H1 (cell line): ENCODE data around the gene SLC51B. TPM values are rescaled to one million over a fixed set of nuclear protein-coding genes. Genes with fewer than 3 reads are reported as not detected.

ENCODE experiments used
- CTCF ChIA-PET: fragments of 300-600 bp; sonication (Branson Sonifier 250); formaldehyde crosslinking; loops from one replicate; lab custom pipeline; 2021; ENCODE audit not compliant: partially characterized antibody; lab: Charles Lee
- POLR2A ChIA-PET: fragments of 300-600 bp; sonication (Branson Sonifier 250); formaldehyde crosslinking; loops from one replicate; lab custom pipeline; 2021; ENCODE audit warnings: inconsistent platforms; ENCODE audit not compliant: partially characterized antibody; lab: Charles Lee
- DNase-seq, 2 experiments: peaks; one replicate each; pipeline versions ENCODE4 v3.0.0 to v3.0.0-alpha.2; 2010 to 2022; ENCODE audit warnings: low spot score in 2 of 2, low read depth in 1 of 2, mixed read lengths in 1 of 2
- FAIRE-seq: peaks from 2 replicates; lab custom pipeline; 2011; peaks lifted over from hg19 to GRCh38; lab: Jason Lieb, UNC
- H2AFZ ChIP-seq: 2 replicates; pipeline ENCODE4 v1.8.1; 2012; ENCODE audit warnings: low read length, inconsistent platforms
- H2AK5ac ChIP-seq: 2 replicates; pipeline ENCODE4 v1.6.1; 2013; ENCODE audit warnings: low read depth, low read length
- H2BK120ac ChIP-seq: replicated peaks from 2 replicates; pipeline ENCODE3; 2013; ENCODE audit warnings: low read depth, low read length, inconsistent platforms
- H2BK12ac ChIP-seq: 2 replicates; pipeline ENCODE4 v1.6.1; 2013; ENCODE audit warnings: low read depth, low read length
- H2BK15ac ChIP-seq: 2 replicates; pipeline ENCODE4 v1.6.1; 2013; ENCODE audit warnings: low read length
- H2BK20ac ChIP-seq: 2 replicates; pipeline ENCODE4 v1.6.1; 2013; ENCODE audit warnings: low read length
- H2BK5ac ChIP-seq: 2 replicates; pipeline ENCODE4 v1.6.1; 2013; ENCODE audit warnings: low read depth, low read length
- H3K14ac ChIP-seq: 2 replicates; pipeline ENCODE4 v1.6.1; 2013; ENCODE audit warnings: inconsistent platforms; ENCODE audit not compliant: insufficient read length
- H3K18ac ChIP-seq: 2 replicates; pipeline ENCODE4 v1.6.1; 2013; ENCODE audit warnings: low read length; ENCODE audit errors: extremely low read depth
- H3K23ac ChIP-seq: 2 replicates; pipeline ENCODE4 v1.6.1; 2013; ENCODE audit warnings: inconsistent platforms; ENCODE audit not compliant: insufficient read length
- H3K23me2 ChIP-seq: 2 replicates; pipeline ENCODE4 v1.6.1; 2013; ENCODE audit warnings: low read depth, low read length
- H3K27ac ChIP-seq: 2 replicates; pipeline ENCODE4 v1.6.1; 2011; ENCODE audit warnings: low read depth, low read length, inconsistent platforms
- H3K27me3 ChIP-seq, 4 experiments: replicated peaks in 1 of 4; 1 replicate in 1 of 4; 2 replicates in 3 of 4; pipeline versions ENCODE4 v1.6.1 to v1.8.1; 2011 to 2013; ENCODE audit warnings: low read length in 3 of 4, mild to moderate bottlenecking in 3 of 4, inconsistent platforms in 2 of 4, mixed read lengths in 2 of 4, moderate library complexity in 1 of 4; ENCODE audit not compliant: control insufficient read depth in 3 of 4, insufficient read depth in 3 of 4; ENCODE audit errors: extremely low read depth in 1 of 4
- H3K36me3 ChIP-seq, 4 experiments: 2 replicates each; pipeline versions ENCODE4 v1.6.1 to v1.8.1; 2011 to 2013; ENCODE audit warnings: mild to moderate bottlenecking in 4 of 4, low read length in 3 of 4, moderate library complexity in 2 of 4, control low read depth in 1 of 4, inconsistent platforms in 1 of 4; ENCODE audit not compliant: insufficient read depth in 4 of 4, control insufficient read depth in 2 of 4
- H3K4ac ChIP-seq: replicated peaks from 2 replicates; pipeline ENCODE3; 2013; ENCODE audit warnings: low read length, low read depth, mixed read lengths, inconsistent platforms; ENCODE audit not compliant: insufficient read length
- H3K4me1 ChIP-seq, 4 experiments: replicated peaks in 1 of 4; 1 replicate in 1 of 4; 2 replicates in 3 of 4; pipeline versions ENCODE4 v1.6.1 to v1.8.1; 2011 to 2013; ENCODE audit warnings: low read length in 3 of 4, inconsistent platforms in 2 of 4, mixed read lengths in 1 of 4; ENCODE audit not compliant: insufficient read depth in 4 of 4, control insufficient read depth in 3 of 4
- H3K4me2 ChIP-seq, 2 experiments: 2 replicates each; pipeline versions ENCODE4 v1.6.1 to v1.8.1; 2011 to 2013; ENCODE audit warnings: low read depth in 2 of 2, low read length in 2 of 2, control low read depth in 1 of 2, inconsistent platforms in 1 of 2, mild to moderate bottlenecking in 1 of 2; ENCODE audit not compliant: insufficient read depth in 1 of 2
- H3K4me3 ChIP-seq, 4 experiments: fragments of 200-600, 300-600 bp in 1 of 4; sonication (generic), shearing (Covaris generic), sonication (Bioruptor Twin) in 1 of 4; 2 replicates each; pipeline versions ENCODE4 v1.5.1 to v1.8.1; 2011 to 2016; ENCODE audit warnings: low read length in 4 of 4, low read depth in 3 of 4, control low read depth in 2 of 4, inconsistent platforms in 2 of 4, mild to moderate bottlenecking in 2 of 4, mixed read lengths in 1 of 4, moderate library complexity in 1 of 4; ENCODE audit not compliant: insufficient read depth in 2 of 4; ENCODE audit errors: extremely low read depth in 1 of 4
- H3K56ac ChIP-seq: replicated peaks from 2 replicates; pipeline ENCODE3; 2013; ENCODE audit warnings: low read depth, mild to moderate bottlenecking, mixed read lengths, low read length, inconsistent platforms; ENCODE audit not compliant: insufficient read length
- H3K79me1 ChIP-seq: 2 replicates; pipeline ENCODE4 v1.6.1; 2013; ENCODE audit warnings: low read depth, low read length, control low read depth
- H3K79me2 ChIP-seq, 2 experiments: 2 replicates each; pipeline versions ENCODE4 v1.6.1 to v1.8.1; 2012 to 2013; ENCODE audit warnings: low read length in 2 of 2, mild to moderate bottlenecking in 2 of 2, inconsistent platforms in 1 of 2; ENCODE audit not compliant: insufficient read depth in 2 of 2, control insufficient read depth in 1 of 2
- H3K9ac ChIP-seq, 4 experiments: replicated peaks in 1 of 4; 1 replicate in 1 of 4; 2 replicates in 3 of 4; pipeline versions ENCODE4 v1.6.1 to v1.8.1; 2011 to 2013; ENCODE audit warnings: low read depth in 3 of 4, low read length in 3 of 4, control low read depth in 2 of 4, mild to moderate bottlenecking in 2 of 4, moderate library complexity in 2 of 4, inconsistent platforms in 1 of 4; ENCODE audit errors: extremely low read depth in 1 of 4
- H3K9me3 ChIP-seq, 2 experiments: 2 replicates each; pipeline versions ENCODE4 v1.6.1 to v1.8.1; 2012 to 2013; ENCODE audit warnings: mild to moderate bottlenecking in 2 of 2, moderate library complexity in 2 of 2, control low read depth in 1 of 2, inconsistent platforms in 1 of 2, low read depth in 1 of 2, low read length in 1 of 2, mixed read lengths in 1 of 2; ENCODE audit not compliant: insufficient read depth in 2 of 2
- H4K20me1 ChIP-seq, 2 experiments: replicated peaks in 1 of 2; 2 replicates each; pipeline versions ENCODE3 to v1.8.1; 2011 to 2013; ENCODE audit warnings: inconsistent platforms in 2 of 2, low read length in 2 of 2, mild to moderate bottlenecking in 1 of 2; ENCODE audit not compliant: insufficient read depth in 2 of 2, control insufficient read depth in 1 of 2
- H4K5ac ChIP-seq: 2 replicates; pipeline ENCODE4 v1.6.1; 2013; ENCODE audit warnings: low read length, low read depth, mixed read lengths, inconsistent platforms; ENCODE audit not compliant: insufficient read length
- H4K8ac ChIP-seq: 2 replicates; pipeline ENCODE4 v1.8.0; 2013; ENCODE audit warnings: mild to moderate bottlenecking, moderate library complexity, low read length, inconsistent platforms; ENCODE audit not compliant: insufficient read depth; ENCODE audit errors: extremely low read depth
- H4K91ac ChIP-seq: replicated peaks from 2 replicates; pipeline ENCODE3; 2013; ENCODE audit warnings: low read length, mixed read lengths, inconsistent platforms; ENCODE audit not compliant: insufficient read length
- CEBPB ChIP-seq: IDR thresholded peaks from 2 replicates; pipeline ENCODE4 v1.6.1; 2012; ENCODE audit warnings: low read depth, low read length
- CHD2 ChIP-seq: IDR thresholded peaks from 2 replicates; pipeline ENCODE4 v1.6.1; 2012; ENCODE audit warnings: low read length, improper control_type of control experiment
- CREB1 ChIP-seq: IDR thresholded peaks from 2 replicates; pipeline ENCODE4 v1.6.1; 2012; ENCODE audit warnings: inconsistent platforms
- CTBP2 ChIP-seq: IDR thresholded peaks from 2 replicates; pipeline ENCODE4 v1.7.0; 2011; ENCODE audit warnings: borderline replicate concordance, mild to moderate bottlenecking, moderate library complexity, mixed read lengths, low read length; ENCODE audit not compliant: insufficient read depth, insufficient read length
- EZH2 ChIP-seq: fragments of 200-600 bp; sonication (generic); IDR thresholded peaks from 2 replicates; pipeline ENCODE4 v1.7.1; 2012; ENCODE audit warnings: low read depth, mild to moderate bottlenecking, moderate library complexity, low read length, inconsistent platforms; ENCODE audit not compliant: severe bottlenecking
- KDM5A ChIP-seq: fragments of 200-600 bp; IDR thresholded peaks from 2 replicates; pipeline ENCODE4 v1.7.1; 2012; ENCODE audit warnings: mild to moderate bottlenecking, low read length, inconsistent platforms, mixed read lengths
- POU5F1 ChIP-seq: IDR thresholded peaks from 2 replicates; pipeline ENCODE4 v1.6.1; 2011; ENCODE audit warnings: low read depth, mild to moderate bottlenecking, low read length, moderate library complexity
- RXRA ChIP-seq: IDR thresholded peaks from 2 replicates; pipeline ENCODE4 v1.6.1; 2011; ENCODE audit warnings: low read depth, mild to moderate bottlenecking, low read length, moderate library complexity; ENCODE audit not compliant: insufficient read depth
- TCF12 ChIP-seq: IDR thresholded peaks from 2 replicates; pipeline ENCODE4 v1.6.1; 2011; ENCODE audit warnings: low read depth, mild to moderate bottlenecking, low read length
- whole genome bisulfite sequencing, 2 experiments: shearing (Covaris generic) in 1 of 2; methylation state at CpG; one replicate each; pipeline versions ENCODE4 v1.1.6 to v1.1.7; 2013 to 2015; ENCODE audit warnings: low lambda C conversion rate in 2 of 2, mixed read lengths in 2 of 2, inconsistent platforms in 1 of 2, low coverage in 1 of 2, missing lambda C conversion rate in 1 of 2; ENCODE audit not compliant: insufficient replicate concordance in 2 of 2, insufficient coverage in 1 of 2, insufficient read length in 1 of 2; ENCODE audit errors: extremely low coverage in 1 of 2, missing lambda C conversion rate in 1 of 2; 5-methylcytosine and 5-hydroxymethylcytosine counted together
- polyA plus RNA-seq, 7 experiments: library from polyadenylated mRNA; depleted of rRNA in 3 of 7; stranded (reverse) in 5 of 7; unstranded in 2 of 7; fragments of >200 nt in 5 of 7; fragments of 200-250 nt in 2 of 7; gene quantifications; 1 replicate in 5 of 7; 2 replicates in 1 of 7; 4 replicates in 1 of 7; pipeline versions ENCODE4 v1.2.1 to v1.2.3, GENCODE V29; 2011 to 2013; ENCODE audit warnings: missing spikeins in 2 of 7, mixed read lengths in 2 of 7
- total RNA-seq: library from RNA; stranded (reverse); fragmentation: NEBNext Ultra II Directional; extraction: Animal tissue kit (Norgen Biotek cat#: 25700); gene quantifications from 2 replicates; pipeline ENCODE4 v1.2.1, GENCODE V29; 2021
- TF ChIP-seq, protein P1 (sequence below): IDR thresholded peaks from 2 replicates; pipeline ENCODE4 v1.6.1; 2011; ENCODE audit warnings: low read depth, mild to moderate bottlenecking, low read length; ENCODE audit not compliant: insufficient read depth
- TF ChIP-seq, protein P2 (sequence below), 3 experiments: IDR thresholded peaks; 1 replicate in 2 of 3; 2 replicates in 1 of 3; pipeline versions ENCODE4 v1.5.1 to v1.6.1; 2011; ENCODE audit warnings: low read length in 3 of 3, mild to moderate bottlenecking in 3 of 3, inconsistent platforms in 2 of 3, low read depth in 1 of 3, moderate library complexity in 1 of 3; ENCODE audit not compliant: insufficient read depth in 1 of 3; ENCODE audit errors: control extremely low read depth in 1 of 3

The SLC51B gene
- total and polyA plus RNA-seq, 2 of the 8 experiments (the other 6 are each of a cell fraction or from before 2014, with no cell fraction given) = not detected

DNA sequence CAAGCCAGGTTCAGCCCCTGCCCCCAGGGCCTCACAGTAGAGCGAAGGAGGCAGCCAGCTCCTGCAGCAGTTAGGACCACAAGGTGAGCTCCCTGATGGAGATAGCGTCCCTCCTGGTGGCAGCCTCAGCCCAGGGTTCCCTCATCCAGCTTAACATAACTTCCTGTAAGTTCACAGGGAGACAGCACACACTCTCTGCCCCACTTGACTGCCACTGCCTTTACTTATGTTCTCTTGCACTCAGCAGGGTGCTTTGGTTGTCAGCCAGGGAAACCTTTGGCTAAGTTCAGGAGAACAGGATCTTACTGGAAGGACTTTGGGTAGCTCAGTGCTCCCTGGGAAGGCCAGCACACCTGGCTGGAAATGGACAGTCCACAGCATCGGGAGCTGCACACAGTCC is 42.2 kb downstream of the SLC51B start:
- Histone ChIP-seq H2AK5ac (no peak overlapping the region), H3K23me2 (no peaks in the 10 kb centered on the region; the same call in 1 of the 2 replicates), H3K27me3 (no peaks in the 10 kb centered on the region; a peak in 2 of 7 replicates), H4K20me1 (no peaks in the 10 kb centered on the region), H3K79me1 (no peaks in the 10 kb centered on the region), H3K9ac (no peak overlapping the region), H3K56ac (no peak overlapping the region), H2BK15ac (no peak overlapping the region), H3K9me3 (no peaks in the 10 kb centered on the region), H3K27ac (no peak overlapping the region), H2BK5ac (no peak overlapping the region), H2BK20ac (no peak overlapping the region), H3K18ac (no peak overlapping the region), H2BK120ac (no peak overlapping the region), H3K79me2 (no peaks in the 10 kb centered on the region), H3K4me1 (peaks cover 14 to 24% (median 19%) of the 10 kb centered on the region in 4 experiments), H3K4ac (no peak overlapping the region), H3K14ac (no peak overlapping the region), H3K4me3 (no peak overlapping the region), H2AFZ (no peak overlapping the region), H3K23ac (no peak overlapping the region), H4K91ac (no peak overlapping the region), H3K4me2 (no peak overlapping the region), H2BK12ac (no peak overlapping the region), H4K8ac (no peak overlapping the region; the same call in none of the 2 replicates), H3K36me3 (no peaks in the 10 kb centered on the region), H4K5ac (no peak overlapping the region)
- CTCF ChIA-PET = interaction anchor here (0.6 to 32.9 kb wide), 15 partner anchors 8 to 338 kb away, joined by 3 to 1213 read pairs (median 4); partner anchors contain the start of genes KBTBD13, RASL12 and SLC51B
- POLR2A ChIA-PET = interaction anchor here (0.6 to 14.5 kb wide), 7 partner anchors 10 to 1372 kb away, joined by 3 to 93 read pairs (median 5); partner anchors contain the start of genes KBTBD13, RASL12 and RNU5B-1
- no peak for FAIRE-seq
- DNase-seq = no peak
- 85% methylated on average over 3 of the region's 3 CpGs; no CpG with 5 or more reads in 1 of the 2 experiments for WGBS, 2 experiments
- TF ChIP-seq CTBP2 (no peak), CEBPB (no peak), EZH2 (no peak), TCF12 (no peak), KDM5A (no peak), CREB1 (no peak), POU5F1 (no peak), RXRA (no peak), CHD2 (no peak)
- TF ChIP-seq, protein P1, sequence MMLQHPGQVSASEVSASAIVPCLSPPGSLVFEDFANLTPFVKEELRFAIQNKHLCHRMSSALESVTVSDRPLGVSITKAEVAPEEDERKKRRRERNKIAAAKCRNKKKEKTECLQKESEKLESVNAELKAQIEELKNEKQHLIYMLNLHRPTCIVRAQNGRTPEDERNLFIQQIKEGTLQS = no peak
- TF ChIP-seq, protein P2, sequence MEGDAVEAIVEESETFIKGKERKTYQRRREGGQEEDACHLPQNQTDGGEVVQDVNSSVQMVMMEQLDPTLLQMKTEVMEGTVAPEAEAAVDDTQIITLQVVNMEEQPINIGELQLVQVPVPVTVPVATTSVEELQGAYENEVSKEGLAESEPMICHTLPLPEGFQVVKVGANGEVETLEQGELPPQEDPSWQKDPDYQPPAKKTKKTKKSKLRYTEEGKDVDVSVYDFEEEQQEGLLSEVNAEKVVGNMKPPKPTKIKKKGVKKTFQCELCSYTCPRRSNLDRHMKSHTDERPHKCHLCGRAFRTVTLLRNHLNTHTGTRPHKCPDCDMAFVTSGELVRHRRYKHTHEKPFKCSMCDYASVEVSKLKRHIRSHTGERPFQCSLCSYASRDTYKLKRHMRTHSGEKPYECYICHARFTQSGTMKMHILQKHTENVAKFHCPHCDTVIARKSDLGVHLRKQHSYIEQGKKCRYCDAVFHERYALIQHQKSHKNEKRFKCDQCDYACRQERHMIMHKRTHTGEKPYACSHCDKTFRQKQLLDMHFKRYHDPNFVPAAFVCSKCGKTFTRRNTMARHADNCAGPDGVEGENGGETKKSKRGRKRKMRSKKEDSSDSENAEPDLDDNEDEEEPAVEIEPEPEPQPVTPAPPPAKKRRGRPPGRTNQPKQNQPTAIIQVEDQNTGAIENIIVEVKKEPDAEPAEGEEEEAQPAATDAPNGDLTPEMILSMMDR (IDR thresholded peaks at IDR 0.05; ENCODE audit: control extremely low read depth in 1 of 3, insufficient read depth in 1 of 3, low read depth in 1 of 3, low read length in 3 of 3) = no peak
